IMR-90 (cell line): ENCODE measurements around the gene TBX15. TPM values are rescaled to one million over a fixed set of nuclear protein-coding genes. Genes with fewer than 3 reads are reported as not detected.

Source experiments
- ATAC-seq: fragments of 200-7000 bp; cut with Tn5 transposase; 2 replicates; pipeline ENCODE4 v1.9.1; 2020; ENCODE audit warnings: low read depth, mild to moderate bottlenecking, moderate library complexity
- BruUV-seq: library from RNA; stranded (reverse); fragments of 400-500 nt; replicated peaks from 2 replicates; lab custom pipeline; 2021; lab: Mats Ljungman, UMichigan
- CTCF ChIA-PET: fragments of 300-600 bp; formaldehyde crosslinking; extraction: SDS; loops from one replicate; lab custom pipeline; 2021; ENCODE audit warnings: antibody characterized with exemption; lab: Yijun Ruan, JAX
- POLR2A ChIA-PET: fragments of 300-600 bp; sonication (Branson Sonifier 250); formaldehyde crosslinking; loops from one replicate; lab custom pipeline; 2022; ENCODE audit warnings: antibody characterized with exemption; ENCODE audit not compliant: unreplicated experiment; lab: Charles Lee
- DNase-seq: peaks from one replicate; pipeline ENCODE4 v3.0.0; 2013
- H2AFZ ChIP-seq: replicated peaks from 2 replicates; pipeline ENCODE3; 2013; ENCODE audit warnings: low read length, mild to moderate bottlenecking; ENCODE audit not compliant: poor library complexity
- H2AK5ac ChIP-seq: 2 replicates; pipeline ENCODE4 v1.6.1; 2013; ENCODE audit warnings: low read depth, low read length, inconsistent platforms
- H2AK9ac ChIP-seq: replicated peaks from 2 replicates; pipeline ENCODE3; 2013; ENCODE audit warnings: mild to moderate bottlenecking, low read depth, low read length, moderate library complexity; ENCODE audit not compliant: poor library complexity
- H2BK120ac ChIP-seq: 2 replicates; pipeline ENCODE4 v1.6.1; 2013; ENCODE audit warnings: low read depth, low read length, inconsistent platforms
- H2BK15ac ChIP-seq: 3 replicates; pipeline ENCODE4 v1.6.1; 2013; ENCODE audit warnings: low read depth, low read length, inconsistent platforms
- H2BK20ac ChIP-seq: 2 replicates; pipeline ENCODE4 v1.6.1; 2013; ENCODE audit warnings: low read depth, mild to moderate bottlenecking, inconsistent platforms, low read length, moderate library complexity
- H2BK5ac ChIP-seq: 2 replicates; pipeline ENCODE4 v1.6.1; 2013; ENCODE audit warnings: mild to moderate bottlenecking, low read depth, low read length, inconsistent platforms; ENCODE audit not compliant: poor library complexity, severe bottlenecking
- H3K14ac ChIP-seq: replicated peaks from 2 replicates; pipeline ENCODE4 v1.6.1; 2013; ENCODE audit warnings: low read depth, low read length, inconsistent platforms
- H3K18ac ChIP-seq: 2 replicates; pipeline ENCODE4 v1.6.1; 2013; ENCODE audit warnings: low read depth, low read length, control low read depth
- H3K23ac ChIP-seq: 2 replicates; pipeline ENCODE4 v1.6.1; 2013; ENCODE audit warnings: low read depth, low read length, inconsistent platforms
- H3K27ac ChIP-seq: 2 replicates; pipeline ENCODE4 v1.5.1; 2013; ENCODE audit warnings: mild to moderate bottlenecking, control low read depth, low read length; ENCODE audit not compliant: insufficient read depth
- H3K27me3 ChIP-seq: 2 replicates; pipeline ENCODE4 v1.6.1; 2013; ENCODE audit warnings: low read length; ENCODE audit not compliant: control insufficient read depth, insufficient read depth
- H3K36me3 ChIP-seq: 2 replicates; pipeline ENCODE4 v1.6.1; 2013; ENCODE audit warnings: low read length, mixed read lengths; ENCODE audit not compliant: control insufficient read depth, insufficient read depth
- H3K4ac ChIP-seq: 2 replicates; pipeline ENCODE4 v1.6.1; 2013; ENCODE audit warnings: low read depth, low read length, inconsistent platforms
- H3K4me1 ChIP-seq: 2 replicates; pipeline ENCODE4 v1.6.1; 2013; ENCODE audit warnings: low read length, mixed read lengths; ENCODE audit not compliant: control insufficient read depth, insufficient read depth
- H3K4me2 ChIP-seq: 2 replicates; pipeline ENCODE4 v1.6.1; 2013; ENCODE audit warnings: low read depth, mild to moderate bottlenecking, control low read depth, low read length, moderate library complexity
- H3K4me3 ChIP-seq: 2 replicates; pipeline ENCODE4 v1.5.1; 2013; ENCODE audit warnings: low read depth, mild to moderate bottlenecking, control low read depth, low read length, moderate library complexity; ENCODE audit not compliant: insufficient read depth
- H3K56ac ChIP-seq: 2 replicates; pipeline ENCODE4 v1.6.1; 2013; ENCODE audit warnings: low read length, inconsistent platforms; ENCODE audit not compliant: insufficient read depth; ENCODE audit errors: extremely low read depth
- H3K79me1 ChIP-seq, 2 experiments: 2 replicates each; pipeline ENCODE4 v1.6.1; 2013; ENCODE audit warnings: low read length in 2 of 2, inconsistent platforms in 1 of 2, low read depth in 1 of 2
- H3K9ac ChIP-seq: 2 replicates; pipeline ENCODE4 v1.6.1; 2013; ENCODE audit warnings: low read depth, low read length, control low read depth
- H3K9me1 ChIP-seq: 2 replicates; pipeline ENCODE4 v1.6.1; 2013; ENCODE audit warnings: low read length, inconsistent platforms; ENCODE audit not compliant: insufficient read depth
- H3K9me3 ChIP-seq: 2 replicates; pipeline ENCODE4 v1.6.1; 2013; ENCODE audit warnings: low read length; ENCODE audit not compliant: control insufficient read depth, insufficient read depth
- H4K20me1 ChIP-seq: 2 replicates; pipeline ENCODE4 v1.6.1; 2013; ENCODE audit warnings: low read length, inconsistent platforms; ENCODE audit not compliant: insufficient read depth
- H4K5ac ChIP-seq: 2 replicates; pipeline ENCODE4 v1.6.1; 2013; ENCODE audit warnings: mild to moderate bottlenecking, low read depth, low read length, control low read depth
- H4K8ac ChIP-seq, 2 experiments: 2 replicates each; pipeline ENCODE4 v1.6.1; 2013; ENCODE audit warnings: low read depth in 2 of 2, low read length in 2 of 2, control low read depth in 1 of 2, inconsistent platforms in 1 of 2
- H4K91ac ChIP-seq: 2 replicates; pipeline ENCODE4 v1.6.1; 2013; ENCODE audit warnings: low read depth, low read length, inconsistent platforms; ENCODE audit not compliant: insufficient read depth
- CEBPB ChIP-seq: IDR thresholded peaks from 2 replicates; pipeline ENCODE4 v1.6.1; 2012; ENCODE audit warnings: low read depth, low read length, improper control_type of control experiment
- CHD1 ChIP-seq: IDR thresholded peaks from 2 replicates; pipeline ENCODE4 v1.6.1; 2012; ENCODE audit warnings: low read depth, low read length, improper control_type of control experiment
- CTCF ChIP-seq: conservative IDR thresholded peaks from 2 replicates; pipeline ENCODE4 v1.5.1; 2012; ENCODE audit warnings: mild to moderate bottlenecking, low read depth, low read length, improper control_type of control experiment
- ELK1 ChIP-seq: fragments of 150-350 bp; IDR thresholded peaks from 2 replicates; pipeline ENCODE4 v1.6.1; 2016; ENCODE audit warnings: low read depth, mild to moderate bottlenecking, low read length, moderate library complexity, borderline replicate concordance
- MAFK ChIP-seq: IDR thresholded peaks from 2 replicates; pipeline ENCODE4 v1.6.1; 2012; ENCODE audit warnings: low read depth, low read length, improper control_type of control experiment
- MAZ ChIP-seq: IDR thresholded peaks from 2 replicates; pipeline ENCODE4 v1.6.1; 2012; ENCODE audit warnings: low read depth, mild to moderate bottlenecking, low read length, improper control_type of control experiment, moderate library complexity, borderline replicate concordance
- MXI1 ChIP-seq: IDR thresholded peaks from 2 replicates; pipeline ENCODE4 v1.6.1; 2012; ENCODE audit warnings: low read depth, mild to moderate bottlenecking, low read length, moderate library complexity, borderline replicate concordance
- NFE2L2 ChIP-seq: fragments of 150-350 bp; IDR thresholded peaks from 2 replicates; pipeline ENCODE4 v1.6.1; 2016; ENCODE audit warnings: low read depth, mild to moderate bottlenecking, low read length
- POLR2A ChIP-seq: IDR thresholded peaks from 2 replicates; pipeline ENCODE4 v1.6.1; 2012; ENCODE audit warnings: mild to moderate bottlenecking, low read depth, low read length
- RAD21 ChIP-seq: IDR thresholded peaks from 2 replicates; pipeline ENCODE4 v1.6.1; 2012; ENCODE audit warnings: low read length, improper control_type of control experiment
- RCOR1 ChIP-seq: IDR thresholded peaks from 2 replicates; pipeline ENCODE4 v1.6.1; 2012; ENCODE audit warnings: mild to moderate bottlenecking, low read length, improper control_type of control experiment; ENCODE audit not compliant: insufficient replicate concordance
- RFX5 ChIP-seq: IDR thresholded peaks from 2 replicates; pipeline ENCODE4 v1.8.0; 2012; ENCODE audit warnings: low read depth, mild to moderate bottlenecking, low read length, moderate library complexity
- WGBS, 2 experiments: methylation state at CpG; one replicate each; pipeline versions ENCODE4 v1.1.5 to v1.1.7; 2013; ENCODE audit warnings: missing lambda C conversion rate in 2 of 2; ENCODE audit not compliant: insufficient read length in 1 of 2; ENCODE audit errors: extremely low coverage in 2 of 2; 5-methylcytosine and 5-hydroxymethylcytosine counted together
- dilution Hi-C: fragments of 300-500 bp; cut with HindIII; formaldehyde crosslinking; loops from one replicate; pipeline ENCODE4 v1.14.3; 2018; ENCODE audit warnings: low sequenced_read_pairs; ENCODE audit not compliant: unreplicated experiment
- in situ Hi-C: fragments of 300-500 bp; cut with MboI; formaldehyde crosslinking; loops from 3 replicates; pipeline ENCODE4 v1.14.3; 2019; ENCODE audit warnings: low sequenced_read_pairs, inconsistent platforms, mixed read lengths
- intact Hi-C: fragments of 100-400 bp; cut with micrococcal nuclease; formaldehyde crosslinking; loops from 2 replicates; pipeline ENCODE4 v1.10.0; 2022
- polyA plus RNA-seq, 3 experiments: library from polyadenylated mRNA; depleted of rRNA; stranded (reverse); fragments of >200 nt; gene quantifications; 2 replicates each; pipeline ENCODE4 v1.2.3, GENCODE V29; 2012; ENCODE audit warnings: low replicate concordance in 1 of 3
- total RNA-seq: library from RNA; depleted of rRNA; stranded (reverse); fragments of >200 nt; gene quantifications from 2 replicates; pipeline ENCODE4 v1.2.3, GENCODE V29; 2012
- TF ChIP-seq, protein P1 (sequence below): fragments of 150-350 bp; IDR thresholded peaks from 2 replicates; pipeline ENCODE4 v1.6.1; 2017; ENCODE audit warnings: mild to moderate bottlenecking, antibody characterized with exemption, low read length, low read depth

TBX15 gene
- total and polyA plus RNA-seq, 2 of the 4 experiments (the other 2 are of a cell fraction): not detected

DNA sequence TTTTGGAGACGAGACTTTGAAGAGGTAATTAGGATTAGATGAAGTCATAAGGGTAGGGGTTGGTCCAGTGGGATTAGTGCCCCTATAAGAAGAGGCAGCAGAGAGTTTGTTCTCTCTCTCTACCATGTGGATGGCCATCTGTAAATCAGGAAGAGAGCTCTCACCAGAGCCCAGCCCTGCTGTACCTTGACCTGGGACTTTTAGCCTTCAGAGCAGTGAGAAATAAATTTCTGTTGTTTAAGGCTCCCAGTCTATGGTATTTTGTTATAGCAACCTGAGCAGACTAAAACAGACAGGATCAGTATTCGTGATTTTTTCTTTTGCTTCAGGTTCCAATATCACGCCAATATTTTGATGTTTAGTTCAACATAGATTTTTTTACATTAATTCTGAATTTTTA lies 30.0 kb downstream of the TBX15 start:
- no peak overlapping the region for H2BK15ac ChIP-seq
- H3K79me1 ChIP-seq: no peaks in the 10 kb centered on the region
- no peak overlapping the region for H2AK9ac ChIP-seq
- H4K20me1 ChIP-seq: no peaks in the 10 kb centered on the region
- H2BK120ac ChIP-seq: no peak overlapping the region
- BruUV-seq: no TSS peak
- dilution Hi-C loops (no loop called here), in situ Hi-C loops (no loop called here), intact Hi-C loops (no loop called here)
- H3K56ac ChIP-seq: no peak overlapping the region
- H3K4ac ChIP-seq: no peak overlapping the region
- no peak for TF ChIP-seq MAFK
- TF ChIP-seq MAZ: no peak
- TF ChIP-seq RAD21: no peak
- TF ChIP-seq CEBPB: no peak
- no peak for TF ChIP-seq RFX5
- no peak for TF ChIP-seq NFE2L2
- TF ChIP-seq CHD1: no peak
- TF ChIP-seq POLR2A: no peak
- TF ChIP-seq, protein P1, sequence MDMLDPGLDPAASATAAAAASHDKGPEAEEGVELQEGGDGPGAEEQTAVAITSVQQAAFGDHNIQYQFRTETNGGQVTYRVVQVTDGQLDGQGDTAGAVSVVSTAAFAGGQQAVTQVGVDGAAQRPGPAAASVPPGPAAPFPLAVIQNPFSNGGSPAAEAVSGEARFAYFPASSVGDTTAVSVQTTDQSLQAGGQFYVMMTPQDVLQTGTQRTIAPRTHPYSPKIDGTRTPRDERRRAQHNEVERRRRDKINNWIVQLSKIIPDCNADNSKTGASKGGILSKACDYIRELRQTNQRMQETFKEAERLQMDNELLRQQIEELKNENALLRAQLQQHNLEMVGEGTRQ: no peak
- no peak for TF ChIP-seq MXI1
- TF ChIP-seq RCOR1: no peak
- TF ChIP-seq ELK1: no peak
- no peak for TF ChIP-seq CTCF
- ChIA-PET POLR2A (no interaction called here), CTCF (no interaction called here)
- WGBS, 2 experiments: no CpG with 5 or more reads among the region's 3 CpGs
- H3K4me3 ChIP-seq: no peak overlapping the region
- no peak overlapping the region for H4K91ac ChIP-seq
- H3K4me2 ChIP-seq: no peak overlapping the region
- no peak overlapping the region for H2AK5ac ChIP-seq
- H3K9me1 ChIP-seq: no peaks in the 10 kb centered on the region
- H3K36me3 ChIP-seq: no peaks in the 10 kb centered on the region
- H3K4me1 ChIP-seq: no peaks in the 10 kb centered on the region
- no peaks in the 10 kb centered on the region for H3K27me3 ChIP-seq
- H3K9ac ChIP-seq: no peak overlapping the region
- no peak overlapping the region for H3K18ac ChIP-seq
- H3K14ac ChIP-seq: no peak overlapping the region
- H4K8ac ChIP-seq: no peak overlapping the region
- no peak overlapping the region for H2AFZ ChIP-seq
- H4K5ac ChIP-seq: no peak overlapping the region
- ATAC-seq: no peak
- no peak overlapping the region for H2BK5ac ChIP-seq
- no peak overlapping the region for H2BK20ac ChIP-seq
- H3K9me3 ChIP-seq: no peaks in the 10 kb centered on the region
- DNase-seq: no peak
- H3K27ac ChIP-seq: no peak overlapping the region
- no peak overlapping the region for H3K23ac ChIP-seq
